GM21381 (cell line): ENCODE results near the gene ANTXR1.
"Not testable (repeated sequence)": the region's sequence is repeated elsewhere in the genome, so short reads cannot be mapped to it uniquely, and the experiment has no call there.

Experiments used
- ATAC-seq: cut with Tn5 transposase; IDR thresholded peaks from one replicate; pipeline ENCODE4 v1.9.1; 2021; ENCODE audit warnings: mild to moderate bottlenecking, moderate library complexity; ENCODE audit not compliant: unreplicated experiment

The ANTXR1 gene

GRCh38 chr2:69222953-69223658 lies 210.1 kb downstream of the ANTXR1 start:
- no peak for ATAC-seq

GRCh38 chr2:69223759-69224511 lies 211.0 kb downstream of the ANTXR1 start:
- no peak for ATAC-seq

- no peak for ATAC-seq
Measured at GRCh38 chr2:69224512-69224837, 211.5 kb downstream of the ANTXR1 start.

GRCh38 chr2:69225933-69226332 lies 213.0 kb downstream of the ANTXR1 start:
- ATAC-seq, result no peak

GRCh38 chr2:69226903-69227302 lies 213.9 kb downstream of the ANTXR1 start:
- no peak for ATAC-seq

GRCh38 chr2:69227716-69228115 lies 214.7 kb downstream of the ANTXR1 start:
- no peak for ATAC-seq

GRCh38 chr2:69230946-69231345 lies 218.0 kb downstream of the ANTXR1 start:
- not testable (repeated sequence) for ATAC-seq

GRCh38 chr2:69231612-69232277 lies 218.8 kb downstream of the ANTXR1 start:
- no peak for ATAC-seq

- ATAC-seq, result not testable (repeated sequence)
Measured at GRCh38 chr2:69235835-69236234, 222.9 kb downstream of the ANTXR1 start.

GRCh38 chr2:69237070-69237670 lies 224.2 kb downstream of the ANTXR1 start:
- no peak for ATAC-seq

GRCh38 chr2:69238449-69239031 lies 225.6 kb downstream of the ANTXR1 start:
- ATAC-seq, result no peak

- ATAC-seq, result no peak
Measured at GRCh38 chr2:69241093-69241492, 228.1 kb downstream of the ANTXR1 start.

- no peak for ATAC-seq
Measured at GRCh38 chr2:69241664-69242514, 228.9 kb downstream of the ANTXR1 start.

- no peak for ATAC-seq
Measured at GRCh38 chr2:69242651-69243051, 229.7 kb downstream of the ANTXR1 start.

GRCh38 chr2:69243652-69244051 lies 230.7 kb downstream of the ANTXR1 start:
- ATAC-seq, result no peak

GRCh38 chr2:69244882-69245281 lies 231.9 kb downstream of the ANTXR1 start:
- ATAC-seq, result no peak

- no peak for ATAC-seq
Measured at GRCh38 chr2:69247583-69247982, 234.6 kb downstream of the ANTXR1 start.

- no peak for ATAC-seq
Measured at GRCh38 chr2:69248232-69248631, 235.3 kb downstream of the ANTXR1 start.

- ATAC-seq, result no peak
Measured at GRCh38 chr2:69250981-69251380, 238.0 kb downstream of the ANTXR1 start.

- ATAC-seq, result no peak
Measured at GRCh38 chr2:69251943-69252342, 239.0 kb downstream of the ANTXR1 start.
